22Rv1 (cell line): ENCODE data around the gene USP13.
"Not testable (repeated sequence)": the region's sequence is repeated elsewhere in the genome, so short reads cannot be mapped to it uniquely, and the experiment has no call there.

ENCODE experiments used
- H3K27ac ChIP-seq: fragments of 450-650 bp; 2 replicates; pipeline ENCODE4 v1.5.1; 2017
- CTCF ChIP-seq: fragments of 450-650 bp; IDR thresholded peaks from 2 replicates; pipeline ENCODE4 v1.5.1; 2017; ENCODE audit warnings: mild to moderate bottlenecking
- ZFX ChIP-seq: fragments of 450-650 bp; IDR thresholded peaks from 2 replicates; pipeline ENCODE4 v1.6.1; 2017; ENCODE audit warnings: antibody characterized with exemption, borderline replicate concordance

USP13 gene

GRCh38 chr3:179775416-179776122 is 122.7 kb downstream of the USP13 start:
- no peak overlapping the region for H3K27ac ChIP-seq
- no peak for TF ChIP-seq CTCF
- no peak for TF ChIP-seq ZFX

- not testable (repeated sequence) for H3K27ac ChIP-seq
These were observed 130.0 kb downstream of the USP13 start for GRCh38 chr3:179782841-179783240.

GRCh38 chr3:179788996-179789395 is 136.2 kb downstream of the USP13 start:
- H3K27ac ChIP-seq = no peak overlapping the region
- TF ChIP-seq ZFX (no peak), CTCF (no peak)

GRCh38 chr3:179791793-179792192 is 139.0 kb downstream of the USP13 start:
- no peak overlapping the region for H3K27ac ChIP-seq

GRCh38 chr3:179794355-179794754 is 141.5 kb downstream of the USP13 start:
- no peak for TF ChIP-seq CTCF
- TF ChIP-seq ZFX = no peak
- no peak overlapping the region for H3K27ac ChIP-seq

More at GRCh38 chr3:179791793-179792192, 139.0 kb downstream of the USP13 start:
- TF ChIP-seq ZFX (no peak), CTCF (no peak)

- H3K27ac ChIP-seq = no peak overlapping the region
These were observed 143.6 kb downstream of the USP13 start for GRCh38 chr3:179796421-179796820.

GRCh38 chr3:179797192-179797591 is 144.4 kb downstream of the USP13 start:
- no peak for TF ChIP-seq ZFX
- no peak for TF ChIP-seq CTCF
- H3K27ac ChIP-seq = no peak overlapping the region

More at GRCh38 chr3:179796421-179796820, 143.6 kb downstream of the USP13 start:
- TF ChIP-seq ZFX (no peak), CTCF (no peak)

GRCh38 chr3:179801263-179801662 is 148.4 kb downstream of the USP13 start:
- TF ChIP-seq ZFX (no peak), CTCF (no peak)

More at GRCh38 chr3:179801263-179801662, 148.4 kb downstream of the USP13 start:
- no peak overlapping the region for H3K27ac ChIP-seq
